HepG2 (cell line): ENCODE data around the gene FERMT2. TPM values are rescaled to one million over a fixed set of nuclear protein-coding genes. Genes with fewer than 3 reads are reported as not detected.

Source experiments
- CENPX ChIP-seq: sonication (generic); formaldehyde crosslinking; IDR thresholded peaks from 2 replicates; pipeline ENCODE4 v1.9.0; 2021; ENCODE audit warnings: mild to moderate bottlenecking, missing genetic modification reagents, moderate library complexity
- E2F1 ChIP-seq: sonication (generic); formaldehyde crosslinking; IDR thresholded peaks from 2 replicates; pipeline ENCODE4 v1.5.0; 2020; ENCODE audit warnings: missing genetic modification reagents
- EHMT2 ChIP-seq: fragments of 200-600 bp; sonication (generic); IDR thresholded peaks from 2 replicates; pipeline ENCODE4 v1.7.0; 2017; ENCODE audit warnings: antibody characterized with exemption, low read depth, low read length, borderline replicate concordance
- MZF1 ChIP-seq: sonication (generic); formaldehyde crosslinking; IDR thresholded peaks from 2 replicates; pipeline ENCODE4 v1.8.1; 2023; ENCODE audit warnings: mild to moderate bottlenecking, missing genetic modification reagents, borderline replicate concordance
- POLR2AphosphoS2 ChIP-seq: IDR thresholded peaks from 2 replicates; pipeline ENCODE4 v1.6.1; 2011; ENCODE audit warnings: low read depth, low read length, improper control_type of control experiment
- PTBP1 ChIP-seq: fragments of 200-400 bp; formaldehyde crosslinking; IDR thresholded peaks from 2 replicates; pipeline ENCODE4 v1.6.1; 2018; ENCODE audit warnings: low read length, low read depth; ENCODE audit not compliant: poor library complexity, severe bottlenecking
- RFX1 ChIP-seq: fragments of 450-650 bp; IDR thresholded peaks from 2 replicates; pipeline ENCODE4 v1.6.1; 2017
- SMAD1 ChIP-seq: sonication (generic); formaldehyde crosslinking; IDR thresholded peaks from 2 replicates; pipeline ENCODE4 v1.4.0; 2020; ENCODE audit warnings: missing genetic modification reagents, low read depth, mild to moderate bottlenecking, borderline replicate concordance
- XBP1 ChIP-seq: sonication (generic); formaldehyde crosslinking; IDR thresholded peaks from 2 replicates; pipeline ENCODE4 v1.5.0; 2020; ENCODE audit warnings: missing genetic modification reagents
- ZBTB14 ChIP-seq: sonication (generic); formaldehyde crosslinking; IDR thresholded peaks from 2 replicates; pipeline ENCODE4 v1.4.0; 2020; ENCODE audit warnings: missing genetic modification reagents
- ZEB1 ChIP-seq: IDR thresholded peaks from 2 replicates; pipeline ENCODE4 v1.6.1; 2012; ENCODE audit warnings: mild to moderate bottlenecking, low read depth, inconsistent platforms; ENCODE audit not compliant: insufficient replicate concordance
- ZFAT ChIP-seq: sonication (generic); formaldehyde crosslinking; conservative IDR thresholded peaks from 2 replicates; pipeline ENCODE4 v1.8.1; 2023; ENCODE audit warnings: missing genetic modification reagents, inconsistent platforms
- ZGPAT ChIP-seq: IDR thresholded peaks from 2 replicates; pipeline ENCODE4 v1.6.1; 2016; ENCODE audit warnings: mild to moderate bottlenecking
- ZNF44 ChIP-seq: sonication (generic); formaldehyde crosslinking; IDR thresholded peaks from 2 replicates; pipeline ENCODE4 v1.5.1; 2020; ENCODE audit warnings: mild to moderate bottlenecking, missing genetic modification reagents
- ZNF546 ChIP-seq: sonication (generic); formaldehyde crosslinking; conservative IDR thresholded peaks from 2 replicates; pipeline ENCODE4 v1.8.1; 2023; ENCODE audit warnings: mild to moderate bottlenecking, missing genetic modification reagents
- ZNF547 ChIP-seq: sonication (generic); formaldehyde crosslinking; IDR thresholded peaks from 2 replicates; pipeline ENCODE4 v1.5.1; 2020; ENCODE audit warnings: mild to moderate bottlenecking, missing genetic modification reagents
- ZNF792 ChIP-seq: IDR thresholded peaks from 2 replicates; pipeline ENCODE4 v1.6.1; 2016
- polyA plus RNA-seq, 8 experiments: library from polyadenylated mRNA; depleted of rRNA in 3 of 8; stranded (reverse) in 7 of 8; unstranded in 1 of 8; fragments of >200 nt; fragmentation: Illumina TruSeq in 4 of 8; extraction: Trizol in 4 of 8; gene quantifications; 2 replicates each; pipeline versions ENCODE4 v1.2.1 to v1.2.3, GENCODE V29; 2011 to 2016; ENCODE audit warnings: low read depth in 4 of 8, missing spikeins in 1 of 8, mixed read lengths in 1 of 8; ENCODE audit not compliant: insufficient read depth in 1 of 8
- total RNA-seq, 5 experiments: library from RNA; depleted of rRNA; stranded (reverse); fragments of >200 nt; fragmentation: Illumina TruSeq; extraction: Trizol; gene quantifications; 2 replicates each; pipeline ENCODE4 v1.2.3, GENCODE V29; 2016; ENCODE audit warnings: low read depth in 1 of 5
- TF ChIP-seq, protein P1 (sequence below): IDR thresholded peaks from 2 replicates; pipeline ENCODE4 v1.6.1; 2016; ENCODE audit warnings: missing compliant biosample characterization, missing genetic modification reagents, borderline replicate concordance
- TF ChIP-seq, protein P2 (sequence below): sonication (generic); formaldehyde crosslinking; conservative IDR thresholded peaks from 2 replicates; pipeline ENCODE4 v1.8.0; 2022; ENCODE audit warnings: low read depth, missing genetic modification reagents
- TF ChIP-seq, protein P3 (sequence below): sonication (generic); formaldehyde crosslinking; IDR thresholded peaks from 2 replicates; pipeline ENCODE4 v1.8.0; 2022; ENCODE audit warnings: mild to moderate bottlenecking, missing genetic modification reagents; ENCODE audit not compliant: insufficient replicate concordance

The FERMT2 gene
- total and polyA plus RNA-seq, 2 of the 13 experiments (the other 11 are each of a cell fraction or from before 2014, with no cell fraction given) = 36.2 to 60.4 TPM

DNA sequence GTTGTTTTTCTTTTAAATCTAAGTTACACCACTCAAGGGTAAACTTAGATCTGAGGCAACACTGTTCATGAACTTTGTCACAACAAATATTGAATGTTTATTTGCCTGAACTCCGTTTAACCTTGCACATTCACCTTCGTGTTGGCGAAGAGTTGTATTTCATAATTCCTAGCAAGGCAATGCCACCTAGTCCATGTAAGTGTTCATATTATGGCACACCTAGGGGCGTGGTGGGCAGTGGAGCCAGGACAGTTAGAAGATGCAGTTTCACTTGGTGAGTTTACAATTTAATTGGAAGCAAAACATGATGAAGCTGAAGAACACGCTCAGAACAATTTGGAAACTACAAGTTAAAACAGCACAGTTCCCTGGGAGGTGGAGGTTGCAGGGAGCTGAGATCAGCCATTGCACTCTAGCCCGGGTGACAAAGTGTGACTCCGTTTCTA is 129.0 kb downstream of the FERMT2 start (continued):
- TF ChIP-seq SMAD1 = no peak
- TF ChIP-seq, protein P1, sequence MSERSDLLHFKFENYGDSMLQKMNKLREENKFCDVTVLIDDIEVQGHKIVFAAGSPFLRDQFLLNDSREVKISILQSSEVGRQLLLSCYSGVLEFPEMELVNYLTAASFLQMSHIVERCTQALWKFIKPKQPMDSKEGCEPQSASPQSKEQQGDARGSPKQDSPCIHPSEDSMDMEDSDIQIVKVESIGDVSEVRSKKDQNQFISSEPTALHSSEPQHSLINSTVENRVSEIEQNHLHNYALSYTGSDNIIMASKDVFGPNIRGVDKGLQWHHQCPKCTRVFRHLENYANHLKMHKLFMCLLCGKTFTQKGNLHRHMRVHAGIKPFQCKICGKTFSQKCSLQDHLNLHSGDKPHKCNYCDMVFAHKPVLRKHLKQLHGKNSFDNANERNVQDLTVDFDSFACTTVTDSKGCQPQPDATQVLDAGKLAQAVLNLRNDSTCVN (CRISPR knock-in tag) = no peak
- no peak; the same call in 1 of the 2 replicates for TF ChIP-seq EHMT2
- no peak for TF ChIP-seq ZNF44
- no peak for TF ChIP-seq PTBP1
- no peak for TF ChIP-seq ZNF547 (CRISPR knock-in tag)
- TF ChIP-seq ZFAT (CRISPR knock-in tag) = no peak
- TF ChIP-seq ZGPAT (CRISPR knock-in tag) = peak; percentile 87
- TF ChIP-seq ZEB1 = peak; percentile 57
- TF ChIP-seq XBP1 (CRISPR knock-in tag) = no peak
- TF ChIP-seq MZF1 (CRISPR knock-in tag) = peak; percentile 33; the same call in 1 of the 2 replicates
- TF ChIP-seq POLR2AphosphoS2 = no peak
- TF ChIP-seq, protein P2, sequence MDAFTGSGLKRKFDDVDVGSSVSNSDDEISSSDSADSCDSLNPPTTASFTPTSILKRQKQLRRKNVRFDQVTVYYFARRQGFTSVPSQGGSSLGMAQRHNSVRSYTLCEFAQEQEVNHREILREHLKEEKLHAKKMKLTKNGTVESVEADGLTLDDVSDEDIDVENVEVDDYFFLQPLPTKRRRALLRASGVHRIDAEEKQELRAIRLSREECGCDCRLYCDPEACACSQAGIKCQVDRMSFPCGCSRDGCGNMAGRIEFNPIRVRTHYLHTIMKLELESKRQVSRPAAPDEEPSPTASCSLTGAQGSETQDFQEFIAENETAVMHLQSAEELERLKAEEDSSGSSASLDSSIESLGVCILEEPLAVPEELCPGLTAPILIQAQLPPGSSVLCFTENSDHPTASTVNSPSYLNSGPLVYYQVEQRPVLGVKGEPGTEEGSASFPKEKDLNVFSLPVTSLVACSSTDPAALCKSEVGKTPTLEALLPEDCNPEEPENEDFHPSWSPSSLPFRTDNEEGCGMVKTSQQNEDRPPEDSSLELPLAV (CRISPR knock-in tag) = no peak
- TF ChIP-seq RFX1 = no peak
- no peak for TF ChIP-seq ZNF546 (CRISPR knock-in tag)
- no peak for TF ChIP-seq CENPX (CRISPR knock-in tag)
- TF ChIP-seq ZNF792 (CRISPR knock-in tag) = peak; percentile 78; the same call in 1 of the 2 replicates
- TF ChIP-seq, protein P3, sequence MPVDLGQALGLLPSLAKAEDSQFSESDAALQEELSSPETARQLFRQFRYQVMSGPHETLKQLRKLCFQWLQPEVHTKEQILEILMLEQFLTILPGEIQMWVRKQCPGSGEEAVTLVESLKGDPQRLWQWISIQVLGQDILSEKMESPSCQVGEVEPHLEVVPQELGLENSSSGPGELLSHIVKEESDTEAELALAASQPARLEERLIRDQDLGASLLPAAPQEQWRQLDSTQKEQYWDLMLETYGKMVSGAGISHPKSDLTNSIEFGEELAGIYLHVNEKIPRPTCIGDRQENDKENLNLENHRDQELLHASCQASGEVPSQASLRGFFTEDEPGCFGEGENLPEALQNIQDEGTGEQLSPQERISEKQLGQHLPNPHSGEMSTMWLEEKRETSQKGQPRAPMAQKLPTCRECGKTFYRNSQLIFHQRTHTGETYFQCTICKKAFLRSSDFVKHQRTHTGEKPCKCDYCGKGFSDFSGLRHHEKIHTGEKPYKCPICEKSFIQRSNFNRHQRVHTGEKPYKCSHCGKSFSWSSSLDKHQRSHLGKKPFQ (CRISPR knock-in tag) = no peak
- no peak for TF ChIP-seq ZBTB14 (CRISPR knock-in tag)
- TF ChIP-seq E2F1 (CRISPR knock-in tag) = no peak
